GM20431 (cell line): ENCODE measurements around the gene TSR2.
"Not testable (repeated sequence)": the region's sequence is repeated elsewhere in the genome, so short reads cannot be mapped to it uniquely, and the experiment has no call there.

Experiments
- in situ Hi-C: fragments of 300-500 bp; cut with MseI, MboI; formaldehyde crosslinking; loops from one replicate; pipeline ENCODE4 v1.15.0; 2020; ENCODE audit warnings: low sequenced_read_pairs; ENCODE audit not compliant: unreplicated experiment

TSR2 gene

DNA sequence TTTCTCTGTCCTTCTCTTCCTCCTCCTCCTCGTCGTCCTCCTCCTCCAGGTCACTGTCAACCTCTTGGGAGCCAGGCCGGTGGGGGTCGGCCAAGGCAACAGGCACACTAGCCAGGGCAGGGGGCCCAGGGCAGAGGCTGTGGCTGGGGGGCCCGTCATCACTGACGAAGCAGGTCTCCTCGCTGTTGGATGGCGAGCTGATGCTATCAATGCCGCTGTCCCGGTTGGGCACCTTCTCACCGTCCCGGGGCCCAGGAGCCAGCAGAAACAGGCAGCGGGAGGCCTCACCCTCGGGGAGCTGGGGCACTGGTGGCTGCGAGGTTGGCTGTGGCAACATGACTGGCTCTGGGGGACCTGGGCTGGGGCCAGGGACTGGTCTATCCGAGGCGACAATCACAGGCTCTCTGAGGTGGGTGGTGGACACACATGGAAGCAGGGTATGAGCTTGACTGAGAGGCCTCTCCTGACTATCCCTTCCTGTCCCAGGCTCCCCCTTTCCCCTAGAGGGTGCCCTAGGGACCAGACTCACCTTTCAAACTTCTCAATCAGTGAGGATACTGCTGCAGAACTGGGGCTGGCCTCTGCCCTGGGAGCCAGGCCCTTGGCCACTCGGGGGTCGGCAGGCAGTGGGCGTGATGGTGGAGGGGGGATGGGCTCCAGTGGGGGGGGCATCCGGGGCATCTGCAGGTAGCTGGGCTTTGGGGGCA, 30.0 kb downstream of the TSR2 start:
- in situ Hi-C loops: no loop called here

DNA sequence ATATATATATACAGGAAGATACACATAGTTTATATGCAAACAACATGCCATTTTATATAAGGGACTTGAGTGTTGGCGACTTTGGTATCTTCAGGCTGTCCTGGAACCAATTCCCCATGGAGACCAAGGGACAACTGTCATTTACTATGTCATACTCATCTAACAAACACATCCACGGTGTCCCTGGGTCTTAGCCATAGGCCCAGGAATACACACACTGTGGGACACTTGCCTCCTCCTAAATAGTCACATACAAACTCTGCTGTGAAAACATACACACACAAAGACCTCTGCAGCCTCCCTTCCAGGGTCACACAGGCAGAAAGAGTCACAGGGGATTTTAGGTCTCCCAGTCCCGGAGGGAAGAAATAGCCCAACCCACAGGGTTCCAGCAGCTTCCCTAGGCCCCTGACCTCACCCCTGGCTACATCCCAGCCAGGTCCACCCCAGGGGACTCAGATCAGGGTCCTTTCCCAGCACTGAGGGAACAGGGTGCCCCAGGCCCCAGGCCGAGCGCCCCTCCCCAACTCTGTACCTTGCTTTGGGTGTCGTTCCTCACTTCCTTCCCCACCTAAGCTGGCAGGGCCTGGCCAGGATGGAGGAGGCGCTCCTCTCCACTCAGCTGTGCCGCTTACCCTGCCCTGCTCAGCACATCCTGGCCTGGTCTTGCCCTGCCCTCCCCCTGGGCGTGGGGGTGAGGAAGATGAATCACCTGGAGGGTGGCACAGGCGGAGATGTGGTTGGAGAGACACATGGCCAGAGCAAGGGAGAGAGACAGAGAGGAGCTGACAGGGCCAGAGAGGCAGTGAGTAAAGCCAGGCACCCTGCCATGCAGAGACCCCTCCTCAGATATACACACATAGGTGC, 34.0 kb downstream of the TSR2 start:
- in situ Hi-C loops: no loop called here

DNA sequence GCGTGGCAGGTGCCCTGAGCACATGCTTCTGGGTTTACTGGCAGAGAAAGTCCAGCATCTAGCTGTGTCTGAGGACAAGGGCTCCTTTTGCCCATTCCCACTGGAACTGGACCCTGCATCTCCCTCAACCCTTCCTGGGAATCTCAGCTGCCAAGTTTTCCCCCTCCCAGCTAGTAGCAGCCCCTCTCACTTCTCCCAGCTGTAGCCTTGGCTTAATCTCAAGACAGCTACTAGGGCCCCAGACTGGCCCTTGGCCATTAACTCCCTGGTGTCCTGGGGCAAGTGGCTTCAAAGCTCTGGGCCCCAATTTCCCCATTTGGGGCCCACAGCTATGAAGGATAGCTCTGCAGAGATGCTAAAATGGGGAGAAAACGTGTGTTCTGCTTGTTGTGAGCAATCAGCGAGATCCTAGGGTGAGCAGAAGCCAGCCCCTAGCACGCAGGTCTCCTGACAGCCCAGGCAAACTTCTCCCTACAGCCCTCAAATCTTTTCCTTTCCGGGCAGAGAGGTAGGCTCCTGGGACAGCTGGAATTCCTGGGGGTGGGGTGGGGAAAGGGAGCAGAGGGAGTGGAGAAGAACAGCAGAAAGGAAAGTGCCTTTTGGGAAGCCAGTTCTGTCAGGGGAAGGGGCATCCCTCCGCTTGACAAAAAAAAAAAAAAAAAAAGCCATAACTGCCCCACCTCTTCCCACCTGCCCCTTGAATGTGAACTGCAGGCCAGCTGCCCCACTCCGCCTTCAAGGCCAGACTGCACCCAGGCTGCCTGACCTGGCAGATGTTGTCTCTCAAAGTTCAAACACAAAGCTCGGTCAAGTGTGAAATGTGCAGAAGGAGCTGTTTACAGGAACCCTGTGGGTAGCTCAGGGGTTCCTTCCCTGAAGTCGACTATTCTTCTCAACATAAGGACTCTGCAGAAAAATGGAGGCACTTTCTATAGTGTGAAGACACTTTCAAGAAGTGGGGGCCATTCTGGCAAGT, 39.2 kb downstream of the TSR2 start:
- in situ Hi-C loops: no loop called here

DNA sequence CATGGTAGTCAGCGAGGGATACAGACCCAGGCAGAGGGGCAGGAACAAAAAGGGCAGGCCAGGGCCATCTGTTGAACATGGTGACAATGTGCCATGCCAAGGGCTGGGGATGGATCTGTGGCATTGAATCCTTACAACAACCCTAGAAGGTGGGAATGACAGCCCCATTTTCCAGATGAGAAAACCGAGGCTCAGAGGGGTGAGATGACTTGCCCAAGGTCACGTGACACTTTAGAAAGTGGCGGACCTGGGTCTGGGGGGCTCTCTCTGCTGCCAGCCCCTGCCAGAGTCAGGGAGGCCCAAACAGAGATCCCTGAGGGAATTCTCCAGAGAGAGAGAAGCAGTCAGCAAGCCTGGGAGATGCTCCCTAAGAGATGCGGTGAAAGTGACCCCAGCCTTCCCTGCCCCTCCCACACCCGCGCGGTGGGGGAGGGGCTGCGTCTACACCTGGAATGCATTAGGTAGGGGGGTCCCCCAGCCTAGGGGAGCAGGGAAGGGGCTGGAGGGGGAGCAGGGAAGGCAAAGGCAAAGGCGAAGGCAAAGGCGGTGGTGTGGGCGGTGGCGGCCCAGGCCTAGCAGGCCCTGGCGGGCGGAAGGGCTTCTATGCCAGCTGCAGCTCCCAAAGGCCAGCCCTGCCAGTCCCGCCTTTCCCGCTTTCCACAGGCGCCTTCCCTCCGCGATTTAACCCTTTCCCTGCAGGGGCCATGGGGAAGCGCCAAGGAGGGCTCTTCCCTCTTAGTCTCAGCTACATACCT, 42.8 kb downstream of the TSR2 start:
- in situ Hi-C loops: no loop called here

DNA sequence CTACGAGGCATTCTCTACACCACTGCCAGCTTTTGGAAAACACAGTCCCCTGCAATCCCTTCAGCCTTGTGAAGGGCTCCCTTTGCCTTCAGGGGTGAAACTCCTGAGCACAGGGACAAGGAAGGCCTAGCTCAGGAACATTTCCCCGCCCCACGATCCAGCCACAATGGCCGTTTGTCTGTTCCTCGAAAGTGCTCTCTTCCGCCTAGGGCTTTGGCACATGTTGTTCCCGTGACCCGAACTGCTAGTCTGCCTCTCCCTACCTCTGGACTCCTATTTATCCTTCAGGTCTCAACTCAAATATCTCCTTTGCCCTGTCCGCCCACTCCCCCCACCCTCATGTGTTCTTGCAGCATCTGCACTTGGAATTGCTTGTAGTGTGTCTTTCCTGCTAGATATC, 43.7 kb downstream of the TSR2 start:
- in situ Hi-C loops: no loop called here

DNA sequence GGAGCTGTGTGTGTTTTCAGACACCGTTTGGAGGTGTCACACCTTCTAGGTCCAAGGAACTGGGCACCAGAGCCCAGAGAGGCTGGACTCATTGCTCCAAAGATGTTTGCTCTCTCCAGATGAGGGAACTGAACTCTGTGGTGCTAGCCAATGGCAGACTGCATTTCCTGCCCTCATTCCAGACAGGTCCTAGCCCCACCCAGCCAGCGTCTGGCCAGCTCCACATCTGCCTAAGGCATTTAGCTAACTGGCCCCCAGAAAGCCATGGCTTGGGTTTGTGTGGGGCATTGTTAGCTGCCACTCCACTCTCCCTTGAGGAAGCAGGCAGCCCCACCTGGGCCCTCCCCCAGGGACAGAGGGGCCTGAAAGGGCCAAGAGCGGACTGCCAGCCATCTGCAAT, 44.5 kb downstream of the TSR2 start:
- in situ Hi-C loops: no loop called here

DNA sequence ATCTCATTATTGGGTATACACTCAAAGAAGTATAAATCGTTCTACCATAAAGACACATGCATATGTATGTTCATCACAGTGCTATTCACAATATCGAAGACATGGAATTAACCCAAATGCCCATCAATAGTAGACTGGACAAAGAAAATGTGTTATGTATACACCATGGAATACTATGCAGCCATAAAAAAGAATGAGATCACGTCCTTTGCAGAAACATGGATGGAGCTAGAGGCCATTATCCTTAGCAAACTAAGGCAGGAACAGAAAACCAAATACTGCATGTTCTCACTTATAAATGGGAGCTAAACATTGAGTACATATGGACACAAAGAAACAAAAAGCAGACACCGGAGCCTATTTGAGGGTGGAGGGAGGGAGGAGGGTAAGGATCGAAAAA, 49.6 kb downstream of the TSR2 start:
- in situ Hi-C loops: not testable (repeated sequence)

DNA sequence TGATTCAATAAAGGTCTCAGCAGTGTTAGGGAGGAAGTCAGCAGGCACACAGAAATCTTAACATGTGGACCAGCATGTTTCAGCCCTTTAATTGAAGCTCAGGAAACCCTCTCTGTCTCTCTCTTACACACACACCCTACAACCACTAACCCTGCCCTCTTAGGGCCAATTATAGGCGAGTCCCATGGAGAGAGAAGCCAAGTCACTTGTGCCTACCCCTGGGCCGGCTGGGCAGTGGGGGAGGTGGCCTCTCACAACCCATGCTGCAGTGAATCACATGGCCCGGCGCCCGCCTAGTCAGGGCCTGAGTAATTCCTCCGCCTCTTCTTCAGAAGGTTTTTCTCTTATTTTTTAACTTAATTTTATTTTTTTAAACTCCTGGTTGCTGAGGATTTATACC, 52.1 kb downstream of the TSR2 start:
- in situ Hi-C loops: no loop called here

DNA sequence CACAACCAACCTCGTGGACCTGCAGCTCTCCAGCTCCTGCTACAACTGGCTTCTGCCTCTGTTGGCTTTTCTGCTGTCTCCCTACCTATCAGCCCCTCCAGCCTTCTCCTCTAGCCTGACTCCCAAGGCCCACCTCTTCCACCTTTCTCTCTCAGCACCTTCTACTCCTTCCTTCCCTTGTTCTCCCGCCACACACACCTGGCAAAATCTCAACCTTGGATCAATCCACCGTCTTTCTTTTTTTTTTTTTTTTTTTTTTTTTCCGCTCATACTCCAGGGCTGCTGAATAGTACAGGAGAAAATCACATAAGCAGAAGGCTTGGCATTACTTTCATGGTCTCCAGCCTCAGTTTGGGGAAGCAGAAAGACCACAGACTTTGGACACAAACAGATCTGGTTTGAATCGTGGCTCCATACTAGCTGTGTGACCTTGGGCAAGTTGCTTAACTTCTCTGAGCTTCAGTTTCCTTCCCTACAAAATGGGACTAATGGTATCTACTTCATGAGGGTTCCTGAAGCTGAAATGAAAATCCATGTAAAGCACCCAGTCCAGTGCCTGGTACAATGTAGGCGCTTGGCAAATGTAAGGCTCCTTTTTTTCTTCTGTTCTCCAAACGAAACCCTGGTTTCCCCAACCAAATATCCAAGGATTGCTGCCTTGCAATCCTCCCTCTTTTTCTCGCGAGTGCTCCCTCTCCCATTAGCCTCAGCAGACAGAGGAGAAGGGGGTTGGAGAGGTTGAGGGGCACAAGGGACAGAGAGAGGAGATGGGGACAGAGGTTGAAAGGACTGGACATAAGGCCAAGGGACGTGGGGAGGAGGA, 54.2 kb downstream of the TSR2 start:
- in situ Hi-C loops: no loop called here
